ENCODE data around the gene FNDC8.
A peak's percentile ranks its signal among the peaks of the same experiment; 100 is the strongest.
"Not testable (repeated sequence)": the region's sequence is repeated elsewhere in the genome, so short reads cannot be mapped to it uniquely, and the experiment has no call there.

FNDC8 gene

DNA sequence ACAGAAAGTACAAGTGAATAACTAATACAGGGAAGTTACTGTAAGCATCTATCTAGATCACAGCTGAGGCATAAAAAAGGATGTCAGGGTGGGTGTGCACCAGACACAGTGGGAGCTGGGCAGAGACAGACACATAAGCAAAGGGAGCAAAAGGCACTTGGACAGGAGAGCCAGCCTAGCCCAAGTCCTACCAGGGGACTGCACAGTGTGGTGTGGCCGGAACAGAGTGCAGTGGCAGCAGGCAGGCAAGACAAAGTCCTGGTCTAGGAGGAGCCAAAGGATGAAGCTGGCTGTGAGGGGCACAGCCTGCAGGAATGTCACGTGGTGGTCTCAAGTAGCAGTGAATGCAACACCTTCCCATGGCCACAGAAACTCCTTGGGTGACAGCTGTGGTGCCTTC lies 23.6 kb upstream of the FNDC8 start:
- no peak for DNase-seq

DNA sequence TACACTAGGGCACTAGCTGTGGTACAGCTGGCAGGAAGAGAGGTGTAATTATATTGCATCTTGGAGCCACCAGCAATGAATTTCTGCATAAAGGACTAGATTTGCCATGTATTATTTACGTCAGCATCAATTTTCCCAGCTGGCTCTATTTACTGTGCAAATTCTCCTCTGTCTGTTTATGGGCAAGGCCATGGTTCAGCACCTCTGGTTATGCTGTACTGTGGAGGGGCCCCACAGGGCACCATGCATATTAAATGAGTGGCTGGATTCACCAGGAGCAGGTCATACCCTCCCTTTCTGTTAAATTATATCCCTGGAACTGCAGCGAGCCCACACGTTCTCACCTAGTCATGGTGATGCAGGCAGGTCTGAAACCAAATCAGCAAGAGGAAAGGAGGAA lies 21.5 kb upstream of the FNDC8 start:
- no peak for DNase-seq

DNA sequence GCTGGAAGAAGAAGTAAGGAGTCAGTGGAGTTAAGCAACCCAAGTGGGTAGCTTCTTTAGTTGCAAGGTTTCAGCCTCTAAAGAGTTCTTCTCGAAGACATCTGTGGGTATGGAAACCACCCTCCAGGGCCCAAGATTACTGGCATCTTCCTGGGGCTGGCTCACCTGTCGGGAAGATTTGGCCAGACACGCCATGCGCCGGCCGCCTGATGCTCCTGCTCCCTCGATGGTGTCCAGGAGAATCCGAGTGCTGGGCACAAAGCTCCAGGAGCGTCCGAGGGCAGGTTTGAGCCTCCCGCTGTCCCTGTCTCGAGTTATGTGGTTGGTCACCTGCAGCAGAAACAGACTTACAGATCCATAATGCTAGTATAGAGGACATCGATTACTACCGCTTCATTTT lies 20.4 kb upstream of the FNDC8 start:
- no peak for DNase-seq

DNA sequence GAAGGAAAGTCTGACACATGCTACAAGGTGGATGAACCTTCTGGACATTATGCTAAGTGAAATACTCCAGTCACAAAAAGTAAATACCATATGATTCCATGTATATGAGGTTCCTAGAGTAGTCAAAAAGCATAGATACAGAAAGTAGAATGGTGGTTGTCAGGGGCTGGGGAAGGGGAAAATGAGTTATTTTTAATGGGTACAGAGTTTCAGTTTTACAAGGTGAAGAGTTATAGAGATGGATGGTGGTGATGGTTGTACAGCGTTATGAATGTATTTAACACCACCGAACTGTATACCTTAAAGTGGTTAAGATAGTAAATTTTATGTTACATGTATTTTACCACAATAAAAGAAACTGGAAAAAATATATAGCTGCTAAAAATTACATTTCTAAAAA lies 19.7 kb upstream of the FNDC8 start:
- DNase-seq, result no peak

DNA sequence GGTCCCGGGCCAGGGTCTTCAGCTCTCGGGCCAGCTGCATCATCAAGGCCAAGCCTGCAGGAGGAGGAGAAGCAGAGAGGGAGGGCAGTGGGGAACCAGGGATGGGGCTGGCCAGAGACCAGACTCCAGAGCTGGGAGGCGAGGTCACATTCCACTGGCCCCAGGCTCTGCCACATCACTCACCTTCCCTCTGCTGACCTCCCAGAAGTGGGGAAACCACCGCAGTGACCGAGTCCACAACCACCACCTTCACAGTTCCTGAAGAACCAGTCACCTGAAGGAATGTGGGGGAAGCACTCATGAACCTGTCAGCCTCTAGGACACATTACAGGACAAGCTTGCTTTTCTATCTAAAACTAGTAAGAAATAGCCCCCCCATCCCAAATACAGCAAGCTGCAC lies 18.1 kb upstream of the FNDC8 start:
- no peak for DNase-seq

DNA sequence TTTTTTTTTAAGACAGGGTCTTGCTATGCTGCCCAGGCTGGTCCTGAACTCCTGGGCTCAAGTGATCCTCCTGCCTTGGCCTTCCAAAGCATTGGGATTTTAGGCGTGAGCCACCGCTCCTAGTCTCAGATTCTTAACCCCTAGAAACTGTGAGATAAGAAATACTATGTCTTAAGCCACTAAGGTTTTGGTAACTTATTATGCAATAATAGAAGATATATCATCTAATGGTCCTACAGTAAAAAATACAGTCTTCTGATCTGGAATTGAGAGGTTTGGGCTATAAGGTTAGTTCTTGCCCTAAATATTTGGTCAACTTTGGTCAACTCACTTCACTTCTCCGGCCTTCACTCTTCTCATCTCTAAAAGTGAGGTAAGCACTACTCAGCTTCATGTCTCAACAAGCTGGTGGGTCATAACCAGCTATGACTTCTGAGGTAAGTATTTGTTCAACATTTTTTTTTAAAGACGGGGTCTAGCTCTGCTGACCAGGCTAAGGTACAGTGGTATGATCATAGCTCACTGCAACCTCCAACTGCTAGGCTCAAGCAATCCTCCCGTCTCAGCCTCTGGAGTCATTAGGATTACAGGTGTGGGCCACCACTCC lies 16.5 kb upstream of the FNDC8 start:
- DNase-seq, result no peak

DNA sequence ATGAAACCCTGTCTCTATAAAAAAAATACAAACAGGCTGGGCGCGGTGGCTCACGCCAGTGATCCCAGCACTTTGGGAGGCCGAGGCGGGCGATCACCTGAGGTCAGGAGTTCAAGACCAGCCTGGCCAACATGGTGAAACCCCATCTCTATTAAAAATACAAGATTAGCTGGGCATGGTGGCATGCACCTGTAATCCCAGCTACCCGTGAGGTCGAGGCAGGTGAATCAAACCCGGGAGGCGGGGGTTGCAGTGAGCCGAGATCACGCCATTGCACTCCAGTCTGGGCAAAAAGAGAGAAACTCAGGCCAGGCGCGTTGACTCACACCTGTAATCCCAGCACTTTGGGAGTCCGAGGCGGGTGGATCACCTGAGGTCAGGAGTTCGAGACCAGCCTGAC lies 10.6 kb upstream of the FNDC8 start:
- DNase-seq, result not testable (repeated sequence)

DNA sequence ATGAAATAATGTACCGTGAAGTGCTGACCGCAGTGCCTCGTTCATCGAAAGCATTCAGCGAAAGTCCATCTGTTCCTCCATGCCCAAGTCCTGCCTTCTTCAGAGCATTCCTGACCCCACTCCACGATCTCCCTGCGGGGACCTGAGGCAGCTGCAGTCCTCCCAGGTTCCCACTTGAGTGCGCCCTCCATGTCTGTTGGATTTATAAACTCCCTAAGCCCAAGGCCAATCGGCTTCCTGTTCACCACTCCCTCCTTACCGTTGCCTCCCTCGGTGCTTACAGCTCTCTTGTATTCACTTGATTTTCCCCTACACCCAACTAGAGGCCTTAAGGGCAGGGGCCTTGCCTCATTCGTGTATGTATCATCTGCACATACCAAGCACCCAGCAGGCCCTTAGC lies 4.6 kb upstream of the FNDC8 start:
- DNase-seq, result no peak

DNA sequence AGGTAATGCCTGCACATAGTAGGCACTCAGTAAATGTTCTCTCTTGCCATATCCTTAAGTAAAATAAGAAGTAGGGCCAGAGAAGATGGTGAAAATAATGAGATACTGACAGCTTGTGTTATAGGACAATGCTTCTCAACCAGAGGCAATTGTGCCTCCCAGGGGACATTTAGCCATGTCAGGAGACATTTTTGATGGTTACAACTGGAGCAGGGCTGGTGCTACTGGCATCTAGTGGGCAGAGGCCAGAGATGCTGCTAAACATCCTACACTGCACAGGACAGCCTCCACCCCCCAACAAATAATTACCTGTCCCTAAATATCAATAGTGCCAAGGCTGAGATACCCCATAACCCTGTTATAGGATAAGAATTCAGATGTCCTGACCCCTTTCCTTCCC lies 3.4 kb upstream of the FNDC8 start:
- DNase-seq, result no peak

DNA sequence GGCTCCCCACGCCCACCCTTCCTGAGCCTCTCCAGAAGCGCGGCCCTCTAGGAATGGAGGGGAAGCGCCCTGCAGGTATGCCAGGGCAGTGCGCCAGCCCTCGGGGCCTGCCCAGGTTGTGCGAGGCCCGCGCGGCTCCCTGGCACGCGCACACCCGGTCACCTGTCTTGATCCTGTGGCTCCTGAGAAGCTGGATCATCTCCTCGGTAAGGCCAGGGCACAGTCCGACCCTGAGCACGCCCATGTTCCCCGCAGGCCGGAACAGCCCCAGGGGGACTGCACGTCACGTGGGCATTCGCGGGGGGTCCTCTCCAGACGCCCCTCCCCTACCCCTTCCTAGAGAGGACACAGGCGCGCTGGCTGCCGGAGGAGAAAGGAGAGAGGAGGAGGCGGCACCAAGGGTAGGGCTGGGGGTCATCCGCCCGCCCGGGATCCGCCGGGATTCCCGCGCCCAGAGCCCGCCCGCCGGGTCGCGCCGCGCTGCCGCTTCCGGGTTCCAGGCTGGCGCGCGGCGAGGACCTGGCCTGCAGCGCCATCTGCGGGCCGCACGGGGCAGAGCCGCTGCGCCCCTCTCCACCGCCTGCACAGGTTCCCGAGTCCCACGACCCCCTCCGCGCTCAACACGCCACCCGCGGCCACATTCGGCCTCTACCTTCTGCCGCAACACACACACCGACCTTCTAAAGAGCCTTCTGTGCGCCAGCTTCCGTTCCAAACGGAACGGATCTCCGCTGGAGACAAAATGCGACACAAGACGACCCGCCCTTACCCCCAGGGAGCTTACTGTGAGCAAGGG lies 1.8 kb upstream of the FNDC8 start, which contains the start of gene RAD51D:
Gene RAD51D (minus strand): TSS at position 491 of the 796 bp plus-strand sequence. CDS start 247 bp downstream, at position 244.
- peak; percentile 82 for DNase-seq

DNA sequence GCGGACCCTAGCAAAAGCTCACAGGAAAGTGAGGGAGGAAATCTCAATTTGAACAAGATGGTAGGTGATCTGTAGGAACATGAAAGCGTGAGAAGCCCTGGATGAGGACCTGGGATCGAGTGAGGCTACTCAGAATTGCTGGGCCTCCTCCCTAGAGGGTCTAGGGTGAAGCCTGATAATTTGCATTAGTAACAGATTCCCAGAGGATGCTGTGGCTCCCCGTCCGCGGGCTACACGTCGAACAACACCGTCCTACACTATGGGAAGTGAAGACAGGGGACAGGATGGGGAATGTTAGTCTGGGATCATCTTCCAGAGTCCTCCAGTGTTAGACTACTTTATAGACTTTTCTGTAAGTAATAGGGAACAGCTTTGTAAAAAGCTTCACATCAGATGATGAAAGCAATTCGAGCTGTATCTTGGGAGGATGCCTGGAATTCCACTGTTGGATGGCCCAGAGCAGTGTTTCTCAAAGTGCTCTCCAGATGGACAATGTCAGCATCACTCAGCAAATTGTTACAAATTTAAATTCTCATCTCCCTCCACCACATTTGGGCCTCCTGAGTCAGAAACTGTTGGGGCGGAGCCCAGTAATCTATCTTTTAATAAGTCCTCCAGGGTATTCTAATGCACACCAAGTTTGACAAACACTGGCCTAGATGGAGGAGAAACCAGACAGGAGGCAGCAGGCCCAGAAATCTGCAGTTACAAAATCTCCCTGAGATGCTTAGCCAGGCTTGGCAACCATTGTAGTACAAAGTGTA lies 6.5 kb downstream of the FNDC8 start:
- DNase-seq, result no peak

DNA sequence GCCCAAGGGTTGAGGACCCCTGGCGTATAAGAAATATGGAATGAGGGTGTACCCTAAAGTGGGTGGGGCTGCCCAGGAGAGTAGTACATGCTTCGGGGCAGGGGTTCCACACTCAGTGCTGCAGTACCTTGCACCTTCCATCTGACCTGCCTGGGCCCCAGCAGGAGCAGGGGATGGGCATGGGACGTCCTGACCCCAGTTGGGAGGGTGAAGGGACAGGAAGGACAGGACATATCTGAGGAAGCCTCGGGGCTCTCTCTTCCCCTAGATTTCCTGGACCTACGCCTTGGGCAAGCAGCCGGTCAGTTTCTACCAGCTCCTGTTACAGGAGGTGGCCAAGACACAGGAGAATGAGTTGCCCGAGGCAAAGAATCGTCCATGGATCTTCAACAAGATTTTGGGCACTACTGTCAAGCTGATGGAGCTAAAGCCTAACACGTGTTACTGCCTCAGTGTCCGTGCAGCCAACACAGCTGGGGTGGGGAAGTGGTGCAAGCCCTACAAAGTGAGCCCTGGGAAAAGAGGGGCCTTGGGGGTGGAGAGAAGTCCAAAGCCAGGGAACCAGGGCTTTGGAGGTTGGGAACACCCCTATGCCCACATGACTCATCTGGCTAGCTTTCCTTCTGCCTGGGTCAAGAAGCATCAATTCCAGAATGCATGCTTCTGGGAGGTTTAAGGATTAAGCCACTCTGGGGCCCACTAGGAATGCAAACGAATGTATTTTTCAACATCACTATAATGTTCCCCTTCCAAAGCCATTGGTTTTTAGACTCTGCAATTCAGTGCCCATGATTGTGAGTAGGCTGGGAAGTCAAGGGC lies 7.9 kb downstream of the FNDC8 start:
- no peak for DNase-seq

DNA sequence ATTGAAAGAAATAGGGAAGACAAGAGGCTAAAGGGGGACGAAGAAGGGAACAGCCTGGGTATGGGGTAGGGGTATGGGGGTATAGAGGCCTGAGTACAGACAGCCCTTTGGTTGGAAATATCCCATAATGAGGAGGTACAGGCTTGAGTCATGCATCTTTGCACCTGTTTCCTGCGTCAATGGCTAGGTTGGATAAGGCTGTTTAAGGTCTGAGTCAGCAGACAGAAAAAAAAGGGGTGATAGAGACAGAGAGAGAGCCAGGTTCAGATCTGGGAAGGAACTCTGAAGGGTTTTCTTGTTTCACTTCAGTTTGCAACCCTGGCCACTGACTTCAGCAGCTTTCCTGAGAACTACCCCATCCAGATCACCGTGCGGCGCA lies 8.5 kb downstream of the FNDC8 start:
- DNase-seq, result no peak

DNA sequence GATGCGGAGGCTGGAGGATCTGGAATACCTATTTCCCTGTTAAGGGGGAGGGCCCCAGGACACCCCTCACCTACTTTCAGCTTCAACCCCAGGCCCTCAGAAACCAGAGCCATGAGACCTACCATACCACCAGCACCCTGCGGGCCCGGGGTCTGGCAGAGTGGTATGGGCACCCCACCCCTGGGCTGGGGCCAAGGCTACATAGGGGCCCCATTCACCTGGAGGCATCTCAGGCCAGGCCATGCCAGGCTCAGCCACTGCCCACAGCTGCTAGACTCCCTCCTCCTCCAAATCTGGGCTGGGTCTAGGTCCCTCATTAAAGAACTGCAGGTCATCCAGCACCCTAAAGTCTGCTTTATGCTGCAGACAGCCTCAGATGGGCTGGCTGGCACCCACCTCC lies 9.0 kb downstream of the FNDC8 start:
- DNase-seq, result no peak

DNA sequence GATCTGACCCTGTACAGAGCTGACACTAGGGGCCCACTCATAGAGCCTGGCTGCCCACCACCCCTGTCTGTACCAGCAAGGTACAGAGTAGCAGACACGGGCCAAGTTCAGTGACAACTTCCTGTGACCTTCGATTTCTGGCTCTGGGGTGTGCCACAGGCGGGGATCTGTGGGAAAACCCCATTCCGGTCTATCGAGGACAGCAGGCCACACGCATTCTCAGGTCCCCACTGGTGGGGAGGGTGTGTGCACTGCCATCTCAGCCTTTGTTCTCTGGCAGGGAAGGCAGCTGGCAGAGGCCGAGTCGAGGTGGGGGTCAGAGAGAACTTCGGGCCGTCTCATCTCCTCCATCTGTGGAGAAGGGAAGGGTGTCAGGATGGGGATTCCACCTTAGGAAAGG lies 10.7 kb downstream of the FNDC8 start:
- no peak for DNase-seq

DNA sequence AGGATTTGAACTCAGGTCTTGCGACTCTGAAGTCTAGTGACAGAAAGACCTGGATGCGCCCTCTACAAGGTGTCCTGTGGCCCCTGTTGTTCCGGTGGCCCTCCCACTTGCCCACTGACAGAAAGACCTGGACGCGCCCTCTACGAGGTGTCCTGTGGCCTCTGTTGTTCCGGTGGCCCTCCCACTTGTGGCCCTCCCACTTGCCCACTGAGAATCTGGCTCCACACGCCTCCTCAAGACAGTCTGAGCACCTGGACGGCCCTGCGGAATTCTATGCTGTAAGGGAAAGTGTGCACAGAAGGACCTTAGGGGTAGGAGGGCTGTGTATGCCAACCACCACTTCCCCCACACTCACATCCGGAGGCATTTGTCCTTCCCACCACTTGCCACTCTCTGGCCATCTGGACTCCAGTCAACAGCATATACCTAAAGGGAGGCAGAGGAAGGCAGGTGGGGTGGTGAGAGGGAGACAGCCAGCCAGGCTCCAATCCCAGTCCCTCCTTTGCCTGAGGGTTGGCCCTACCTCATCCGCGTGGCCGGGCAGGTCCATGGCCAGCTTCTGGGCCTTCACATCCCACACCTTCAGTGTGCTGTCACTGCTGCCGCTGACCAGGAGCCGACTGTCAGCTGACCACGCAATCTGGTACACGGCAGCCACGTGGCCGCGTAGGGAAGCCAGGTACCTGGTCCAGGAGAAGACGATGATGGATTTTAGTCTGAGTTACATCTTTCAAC lies 11.6 kb downstream of the FNDC8 start:
- no peak for DNase-seq

DNA sequence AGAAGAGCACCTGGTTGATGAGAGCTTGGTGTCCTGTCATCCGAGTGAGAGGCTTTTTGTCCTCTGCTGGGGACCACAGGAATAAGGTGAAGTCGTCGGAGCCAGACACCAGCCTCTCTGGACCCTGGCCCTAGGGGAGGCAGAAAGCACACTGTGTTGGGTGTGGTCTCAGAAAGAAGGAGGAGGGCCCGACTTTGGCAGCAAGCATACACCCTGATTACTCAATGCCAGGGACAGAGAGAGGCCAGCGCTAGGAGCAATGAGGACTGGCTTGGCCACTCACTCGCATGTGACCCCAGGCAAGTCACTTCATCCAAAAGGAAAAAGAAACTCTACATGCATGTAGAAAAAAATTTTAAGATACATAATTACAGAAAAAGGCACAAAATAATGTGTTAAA lies 13.9 kb downstream of the FNDC8 start:
- no peak for DNase-seq

DNA sequence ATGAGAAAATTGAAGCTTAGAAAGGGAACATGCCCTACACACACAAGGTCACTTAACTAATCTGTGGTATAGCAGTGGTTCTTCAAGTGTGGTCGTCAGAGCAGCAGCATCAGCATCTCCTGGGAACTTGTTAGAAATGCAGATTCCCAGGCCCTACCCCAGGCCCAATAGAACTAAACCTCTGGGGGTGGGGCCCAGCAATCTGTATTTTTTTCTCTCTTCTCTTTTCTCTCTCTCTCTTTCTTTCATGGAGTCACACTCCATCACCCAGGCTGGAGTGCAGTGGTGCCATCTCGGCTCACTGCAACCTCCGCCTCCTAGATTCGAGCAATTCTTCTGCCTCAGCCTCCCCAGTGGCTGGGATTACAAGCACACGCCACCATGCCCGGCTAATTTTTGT lies 16.8 kb downstream of the FNDC8 start:
- no peak for DNase-seq

DNA sequence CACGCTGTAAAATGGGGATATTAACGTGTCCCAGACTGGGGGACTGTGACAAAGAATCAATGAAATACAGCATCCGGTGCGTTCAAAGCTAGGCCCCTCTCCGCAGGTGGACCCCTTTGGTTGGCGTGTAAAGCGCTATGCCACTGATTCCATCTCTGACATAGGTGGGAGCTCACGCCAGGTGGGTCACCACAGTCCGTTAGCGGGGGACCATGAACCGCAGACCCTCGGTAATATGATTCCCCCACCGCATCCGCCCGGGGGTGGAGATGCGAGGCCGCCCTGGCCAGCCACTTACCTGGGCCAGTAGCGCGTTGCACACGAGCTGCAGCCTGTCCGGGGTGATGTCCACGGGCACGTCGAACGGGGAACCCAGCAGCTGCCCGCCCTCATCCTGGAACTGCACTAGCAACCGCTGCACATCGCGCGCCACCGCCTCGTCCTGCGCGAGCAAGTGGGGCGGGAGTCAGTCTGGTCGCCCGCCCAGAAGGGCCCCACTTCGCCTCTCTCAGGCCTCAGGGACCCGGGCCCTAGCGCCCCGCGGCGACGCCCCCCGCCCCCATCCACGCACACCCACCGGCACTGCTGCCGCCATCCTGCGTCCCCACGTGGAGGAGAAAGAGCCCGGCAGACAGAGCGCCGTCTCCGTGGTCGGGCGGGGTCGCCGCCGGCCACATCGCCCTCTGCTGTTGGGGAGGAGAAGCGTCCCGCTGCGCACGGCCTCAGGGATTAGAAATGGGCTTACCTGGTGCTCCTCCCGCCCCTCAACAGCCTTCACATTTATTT lies 20.5 kb downstream of the FNDC8 start, which contains the start of gene NLE1:
Gene NLE1 (minus strand): TSS at position 623 of the 786 bp plus-strand sequence. CDS start 28 bp downstream, at position 595.
- peak; percentile 89 for DNase-seq

DNA sequence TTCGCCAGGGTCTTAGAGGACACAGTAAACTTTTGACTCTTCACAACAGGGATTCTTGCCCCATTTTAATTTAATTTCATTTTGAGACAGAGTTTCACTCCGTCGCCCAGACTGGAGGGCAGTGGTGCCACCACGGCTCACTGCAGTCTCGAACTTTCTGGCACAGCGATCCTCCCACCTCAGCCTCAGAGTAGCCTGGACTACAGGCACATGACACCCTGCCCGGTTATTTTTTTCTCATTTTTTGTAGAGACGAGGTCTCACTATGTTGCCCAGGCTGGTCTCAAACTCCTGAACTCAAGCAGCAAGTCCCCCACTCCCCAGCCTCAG lies 21.0 kb downstream of the FNDC8 start:
- no peak for DNase-seq

DNA sequence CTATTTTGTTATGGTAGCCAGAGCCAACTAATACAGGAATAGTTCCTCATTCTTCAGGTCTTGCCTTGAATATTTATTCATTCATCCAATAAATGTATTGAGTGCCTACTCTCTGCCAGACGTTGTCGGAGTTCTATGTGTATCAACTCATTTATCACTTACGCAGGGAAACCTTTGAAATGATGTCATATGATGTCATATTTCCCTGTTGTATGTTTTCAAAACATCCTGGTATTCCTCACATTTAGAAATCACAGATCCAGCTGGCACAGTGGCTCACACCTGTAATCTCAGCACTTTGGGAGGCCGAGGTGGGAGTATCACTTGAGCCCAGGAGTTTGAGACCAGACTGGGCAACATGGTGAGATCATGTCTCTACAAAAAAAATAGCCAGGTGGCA lies 23.4 kb downstream of the FNDC8 start:
- no peak for DNase-seq
